GM19372 (cell line): ENCODE data around the gene SSBP4.
"Not testable (repeated sequence)": the region's sequence is repeated elsewhere in the genome, so short reads cannot be mapped to it uniquely, and the experiment has no call there.

Experiments used
- ATAC-seq: cut with Tn5 transposase; IDR thresholded peaks from one replicate; pipeline ENCODE4 v1.9.1; 2021; ENCODE audit warnings: mild to moderate bottlenecking, low read depth, moderate library complexity; ENCODE audit not compliant: unreplicated experiment

The SSBP4 gene

GRCh38 chr19:18392926-18393325 is 26.3 kb upstream of the SSBP4 start:
- ATAC-seq: no peak

- ATAC-seq: no peak
Measured at GRCh38 chr19:18393836-18394235, 25.4 kb upstream of the SSBP4 start.

- ATAC-seq: no peak
Measured at GRCh38 chr19:18396471-18397241, 22.5 kb upstream of the SSBP4 start.

- ATAC-seq: no peak
Measured at GRCh38 chr19:18397242-18398202, 21.7 kb upstream of the SSBP4 start, which contains the start of gene LRRC25. Gene LRRC25 (minus strand): TSS chr19:18397622. CDS start chr19:18396963, 659 bp downstream.

GRCh38 chr19:18399008-18399407 is 20.2 kb upstream of the SSBP4 start:
- ATAC-seq: no peak

GRCh38 chr19:18401580-18402112 is 17.6 kb upstream of the SSBP4 start:
- no peak for ATAC-seq

- not testable (repeated sequence) for ATAC-seq
Measured at GRCh38 chr19:18402455-18403248, 16.5 kb upstream of the SSBP4 start.

- not testable (repeated sequence) for ATAC-seq
Measured at GRCh38 chr19:18405754-18406153, 13.4 kb upstream of the SSBP4 start.

- ATAC-seq: no peak
Measured at GRCh38 chr19:18406749-18407148, 12.4 kb upstream of the SSBP4 start.

GRCh38 chr19:18408053-18408476 is 11.1 kb upstream of the SSBP4 start:
- no peak for ATAC-seq

GRCh38 chr19:18412610-18413239 is 6.5 kb upstream of the SSBP4 start:
- ATAC-seq: no peak

GRCh38 chr19:18414504-18415177 is 4.6 kb upstream of the SSBP4 start:
- no peak for ATAC-seq

GRCh38 chr19:18415178-18415867 is 3.9 kb upstream of the SSBP4 start:
- ATAC-seq: no peak

GRCh38 chr19:18416778-18417249 is 2.4 kb upstream of the SSBP4 start:
- ATAC-seq: no peak

GRCh38 chr19:18417250-18418028 is 1.8 kb upstream of the SSBP4 start:
- ATAC-seq: no peak

- no peak for ATAC-seq
Measured at GRCh38 chr19:18418029-18418482, 1.1 kb upstream of the SSBP4 start.

- ATAC-seq: no peak
Measured at GRCh38 chr19:18418483-18419194, 559 bp upstream of the SSBP4 start.
